HEK293 (cell line): ENCODE results near the gene TMPRSS6.

ENCODE experiments used
- CTCF ChIA-PET: fragments of 350-600 bp; formaldehyde crosslinking; extraction: SDS; loops from one replicate; lab custom pipeline; 2021; ENCODE audit warnings: antibody characterized with exemption; lab: Yijun Ruan, JAX
- POLR2A ChIA-PET: fragments of 300-600 bp; formaldehyde crosslinking; extraction: SDS; loops from one replicate; lab custom pipeline; 2020; ENCODE audit warnings: antibody characterized with exemption, inconsistent platforms; lab: Yijun Ruan, JAX
- H3K27ac ChIP-seq: fragments of 200-500 bp; sonication (Bioruptor generic); 2 replicates; pipeline ENCODE4 v1.5.1; 2014; ENCODE audit warnings: low read depth, low read length, control low read depth, inconsistent platforms; ENCODE audit errors: extremely low read depth
- H3K36me3 ChIP-seq, 2 experiments: fragments of 200-500 bp in 1 of 2; sonication (Bioruptor generic) in 1 of 2; 1 replicate in 1 of 2; 2 replicates in 1 of 2; pipeline ENCODE4 v1.5.1; 2014 to 2017; ENCODE audit warnings: inconsistent platforms in 2 of 2, low read length in 2 of 2; ENCODE audit not compliant: control insufficient read depth in 2 of 2, insufficient read depth in 1 of 2
- H3K4me1 ChIP-seq: fragments of 200-500 bp; sonication (Bioruptor generic); 2 replicates; pipeline ENCODE4 v1.5.1; 2014; ENCODE audit warnings: mild to moderate bottlenecking, low read length, inconsistent platforms; ENCODE audit not compliant: control insufficient read depth, insufficient read depth
- H3K4me3 ChIP-seq: 2 replicates; pipeline ENCODE4 v1.5.1; 2011; ENCODE audit warnings: low read depth, mild to moderate bottlenecking, control low read depth, low read length, moderate library complexity
- H3K9me3 ChIP-seq: fragments of 200-500 bp; sonication (Bioruptor generic); 2 replicates; pipeline ENCODE4 v1.5.1; 2014; ENCODE audit warnings: low read depth, low read length, inconsistent platforms; ENCODE audit not compliant: control insufficient read depth, insufficient read depth
- BCL11A ChIP-seq: fragments of 450-650 bp; formaldehyde crosslinking; IDR thresholded peaks from 2 replicates; pipeline ENCODE4 v1.5.1; 2016; ENCODE audit warnings: low read depth, missing biosample characterization, missing genetic modification characterization
- FEZF1 ChIP-seq: fragments of 450-650 bp; formaldehyde crosslinking; IDR thresholded peaks from 2 replicates; pipeline ENCODE4 v1.5.1; 2016; ENCODE audit warnings: missing biosample characterization, missing genetic modification characterization
- GFI1B ChIP-seq: fragments of 450-650 bp; formaldehyde crosslinking; IDR thresholded peaks from 2 replicates; pipeline ENCODE4 v1.5.1; 2016; ENCODE audit warnings: missing biosample characterization, missing genetic modification characterization
- REST ChIP-seq: fragments of 450-650 bp; formaldehyde crosslinking; IDR thresholded peaks from 2 replicates; pipeline ENCODE4 v1.5.1; 2016; ENCODE audit warnings: missing biosample characterization, missing genetic modification characterization
- SCRT1 ChIP-seq: fragments of 450-650 bp; formaldehyde crosslinking; IDR thresholded peaks from 2 replicates; pipeline ENCODE4 v1.5.1; 2016; ENCODE audit warnings: missing biosample characterization, missing genetic modification characterization, borderline replicate concordance
- SP2 ChIP-seq: fragments of 450-650 bp; formaldehyde crosslinking; IDR thresholded peaks from 2 replicates; pipeline ENCODE4 v1.5.1; 2016; ENCODE audit warnings: missing biosample characterization, missing genetic modification characterization
- TSHZ1 ChIP-seq: fragments of 450-650 bp; formaldehyde crosslinking; IDR thresholded peaks from 2 replicates; pipeline ENCODE4 v1.5.1; 2016; ENCODE audit warnings: missing biosample characterization, missing genetic modification characterization, borderline replicate concordance
- ZBTB1 ChIP-seq: fragments of 450-650 bp; formaldehyde crosslinking; IDR thresholded peaks from 2 replicates; pipeline ENCODE4 v1.5.1; 2016; ENCODE audit warnings: missing biosample characterization, missing genetic modification characterization
- ZEB2 ChIP-seq: fragments of 450-650 bp; formaldehyde crosslinking; IDR thresholded peaks from 2 replicates; pipeline ENCODE4 v1.5.1; 2016; ENCODE audit warnings: missing biosample characterization, missing genetic modification characterization
- ZFP69B ChIP-seq: fragments of 450-650 bp; formaldehyde crosslinking; IDR thresholded peaks from 2 replicates; pipeline ENCODE4 v1.5.1; 2016; ENCODE audit warnings: missing biosample characterization, missing genetic modification characterization
- ZNF175 ChIP-seq: fragments of 450-650 bp; formaldehyde crosslinking; IDR thresholded peaks from 2 replicates; pipeline ENCODE4 v1.5.1; 2016; ENCODE audit warnings: missing biosample characterization, missing genetic modification characterization
- ZNF202 ChIP-seq: fragments of 450-650 bp; formaldehyde crosslinking; IDR thresholded peaks from 2 replicates; pipeline ENCODE4 v1.5.1; 2016; ENCODE audit warnings: missing biosample characterization, missing genetic modification characterization, borderline replicate concordance
- ZNF311 ChIP-seq: fragments of 450-650 bp; formaldehyde crosslinking; IDR thresholded peaks from 2 replicates; pipeline ENCODE4 v1.5.1; 2017; ENCODE audit warnings: missing biosample characterization, missing genetic modification characterization, borderline replicate concordance
- ZNF341 ChIP-seq: fragments of 450-650 bp; formaldehyde crosslinking; IDR thresholded peaks from 2 replicates; pipeline ENCODE4; 2016; ENCODE audit warnings: low read depth, missing biosample characterization, missing genetic modification characterization
- ZNF416 ChIP-seq: fragments of 450-650 bp; formaldehyde crosslinking; IDR thresholded peaks from 2 replicates; pipeline ENCODE4 v1.5.1; 2016; ENCODE audit warnings: missing biosample characterization, missing genetic modification characterization
- ZNF501 ChIP-seq: fragments of 450-650 bp; formaldehyde crosslinking; IDR thresholded peaks from 2 replicates; pipeline ENCODE4 v1.5.1; 2016; ENCODE audit warnings: missing biosample characterization, missing genetic modification characterization
- ZNF510 ChIP-seq: fragments of 450-650 bp; formaldehyde crosslinking; IDR thresholded peaks from 2 replicates; pipeline ENCODE4 v1.5.1; 2018; ENCODE audit warnings: mild to moderate bottlenecking, missing genetic modification characterization, missing biosample characterization; ENCODE audit not compliant: insufficient replicate concordance
- ZNF514 ChIP-seq: fragments of 450-650 bp; formaldehyde crosslinking; IDR thresholded peaks from 2 replicates; pipeline ENCODE4 v1.5.1; 2016; ENCODE audit warnings: missing biosample characterization, missing genetic modification characterization
- ZNF544 ChIP-seq: fragments of 450-650 bp; formaldehyde crosslinking; IDR thresholded peaks from 2 replicates; pipeline ENCODE4 v1.5.0; 2017; ENCODE audit warnings: missing biosample characterization, missing genetic modification characterization
- ZNF76 ChIP-seq: fragments of 450-650 bp; formaldehyde crosslinking; IDR thresholded peaks from 2 replicates; pipeline ENCODE4; 2016; ENCODE audit warnings: low read depth, missing biosample characterization, missing genetic modification characterization, borderline replicate concordance
- ZSCAN16 ChIP-seq: fragments of 450-650 bp; formaldehyde crosslinking; IDR thresholded peaks from 2 replicates; pipeline ENCODE4 v1.5.1; 2016; ENCODE audit warnings: missing biosample characterization, missing genetic modification characterization
- TF ChIP-seq, protein P1 (sequence below): fragments of 450-650 bp; formaldehyde crosslinking; IDR thresholded peaks from 2 replicates; pipeline ENCODE4 v1.5.1; 2016; ENCODE audit warnings: missing biosample characterization, missing genetic modification characterization

Gene TMPRSS6

DNA sequence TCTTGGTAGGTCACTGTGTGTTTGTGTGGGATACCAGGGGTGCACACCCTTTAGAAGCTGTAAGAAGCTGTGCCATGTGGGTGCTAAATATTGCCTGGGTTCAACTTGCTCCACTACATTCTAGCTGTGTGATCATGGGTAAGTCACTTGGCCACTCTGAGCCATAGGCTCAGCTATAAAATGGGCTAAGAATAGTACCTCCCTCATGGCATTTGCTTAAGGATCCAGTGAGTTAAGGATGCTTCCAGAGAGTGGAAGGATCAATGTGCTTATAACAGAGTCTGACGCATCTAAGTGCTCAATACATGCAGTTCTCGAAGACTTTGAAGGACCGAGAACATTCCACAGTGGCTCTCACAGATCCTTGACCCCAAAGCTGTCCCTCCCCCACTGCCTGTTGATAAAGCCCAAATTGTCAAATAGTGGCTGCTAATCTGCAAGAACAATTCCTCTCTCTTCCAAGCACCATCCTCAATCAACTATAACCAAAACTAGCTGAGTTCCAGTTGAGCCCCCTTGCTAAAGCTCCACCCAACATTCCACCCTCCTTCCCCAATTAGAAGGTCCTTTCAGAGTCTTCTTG, 13.2 kb upstream of the TMPRSS6 start:
- no peaks in the 10 kb centered on the region for H3K36me3 ChIP-seq
- TF ChIP-seq ZBTB1 (tag by site-specific recombination) (no peak), ZNF341 (tag by site-specific recombination) (no peak), FEZF1 (no peak), ZNF514 (tag by site-specific recombination) (no peak), ZSCAN16 (tag by site-specific recombination) (no peak), ZNF202 (tag by site-specific recombination) (no peak), ZNF510 (tag by site-specific recombination) (no peak), TSHZ1 (tag by site-specific recombination) (no peak), ZNF544 (no peak), BCL11A (tag by site-specific recombination) (no peak), ZEB2 (no peak), ZNF501 (no peak), ZNF311 (no peak), ZNF175 (tag by site-specific recombination) (no peak), GFI1B (tag by site-specific recombination) (no peak)
- TF ChIP-seq, all 188 proteins: peak for 0
- Histone ChIP-seq H3K9me3 (no peaks in the 10 kb centered on the region), H3K27ac (no peak overlapping the region), H3K4me3 (no peak overlapping the region), H3K4me1 (no peaks in the 10 kb centered on the region)
- ChIA-PET CTCF (interaction anchor here (0.7 to 1.5 kb wide), 4 partner anchors 9 to 267 kb away, joined by 3 to 9 read pairs (median 4); no protein-coding TSS in a partner anchor), POLR2A (interaction anchor here (0.6 kb wide), 1 partner anchor 50 kb away, joined by 5 read pairs; no protein-coding TSS in a partner anchor)

- TF ChIP-seq SCRT1 (tag by site-specific recombination) (no peak), ZNF341 (tag by site-specific recombination) (0 out of 2 replicates have a peak, but pooled peaks have one; percentile 18)
- Histone ChIP-seq H3K36me3 (no peaks in the 10 kb centered on the region), H3K4me1 (no peaks in the 10 kb centered on the region), H3K27ac (no peak overlapping the region), H3K9me3 (no peaks in the 10 kb centered on the region), H3K4me3 (no peak overlapping the region)
- ChIA-PET POLR2A (interaction anchor here (0.6 kb wide), 2 partner anchors 33 to 50 kb away, joined by 5 read pairs; no protein-coding TSS in a partner anchor), CTCF (interaction anchor here (0.6 to 1.5 kb wide), 7 partner anchors 9 to 266 kb away, joined by 3 to 9 read pairs (median 4); no protein-coding TSS in a partner anchor)
Measured at GRCh38 chr22:37121887-37122591, 12.5 kb upstream of the TMPRSS6 start.

DNA sequence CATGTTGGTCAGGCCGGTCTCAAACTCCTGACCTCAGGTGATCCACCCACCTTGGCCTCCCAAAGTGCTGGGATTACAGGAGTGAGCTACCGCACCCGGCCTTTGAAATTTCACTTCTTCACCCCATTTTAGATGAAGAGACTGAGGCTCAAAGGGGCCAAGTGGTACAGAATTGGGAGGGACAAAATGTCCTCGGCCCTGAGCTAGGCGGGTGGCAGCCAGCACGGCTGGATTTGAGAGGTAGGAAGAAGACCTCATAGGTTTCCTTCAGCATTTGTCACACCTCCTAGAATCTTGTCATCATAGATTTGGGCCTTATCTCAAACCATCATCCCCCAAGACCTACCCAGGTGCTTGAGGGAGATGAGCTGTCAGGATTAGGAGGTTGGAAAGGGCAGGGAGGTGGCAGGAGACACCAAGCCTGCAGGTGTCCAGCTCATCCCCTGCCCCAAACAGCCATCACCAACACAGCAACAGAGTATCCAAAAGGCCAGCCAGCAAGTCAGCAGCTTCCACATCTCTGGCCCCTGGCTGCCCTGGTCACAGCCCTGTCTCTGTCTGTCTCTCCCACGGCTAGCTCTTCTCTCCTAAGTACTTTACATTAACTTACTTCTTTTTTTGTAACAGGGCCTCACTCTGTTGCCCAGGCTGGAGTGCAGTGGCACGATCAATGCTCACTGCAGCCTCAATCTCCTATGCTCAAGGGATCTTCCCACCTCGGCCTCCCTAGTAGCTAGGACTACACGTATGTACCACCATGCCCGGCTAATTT, 11.2 kb upstream of the TMPRSS6 start:
- H3K4me1 ChIP-seq = no peaks in the 10 kb centered on the region
- CTCF ChIA-PET = interaction anchor here (0.6 to 1.1 kb wide), 5 partner anchors 41 to 577 kb away, joined by 3 to 5 read pairs (median 3); no protein-coding TSS in a partner anchor
- TF ChIP-seq, protein P1, sequence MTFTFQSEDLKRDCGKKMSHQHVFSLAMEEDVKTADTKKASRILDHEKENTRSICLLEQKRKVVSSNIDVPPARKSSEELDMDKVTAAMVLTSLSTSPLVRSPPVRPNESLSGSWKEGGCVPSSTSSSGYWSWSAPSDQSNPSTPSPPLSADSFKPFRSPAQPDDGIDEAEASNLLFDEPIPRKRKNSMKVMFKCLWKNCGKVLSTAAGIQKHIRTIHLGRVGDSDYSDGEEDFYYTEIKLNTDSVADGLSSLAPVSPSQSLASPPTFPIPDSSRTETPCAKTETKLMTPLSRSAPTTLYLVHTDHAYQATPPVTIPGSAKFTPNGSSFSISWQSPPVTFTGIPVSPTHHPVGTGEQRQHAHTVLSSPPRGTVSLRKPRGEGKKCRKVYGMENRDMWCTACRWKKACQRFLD (tag by site-specific recombination) = no peak
- TF ChIP-seq ZNF416 (tag by site-specific recombination) = no peak
- TF ChIP-seq ZNF76 (tag by site-specific recombination) = no peak
- TF ChIP-seq ZFP69B = no peak
- TF ChIP-seq SP2 (tag by site-specific recombination) = no peak
- TF ChIP-seq REST (tag by site-specific recombination) = no peak

More for the DNA sequence above, 11.2 kb upstream of the TMPRSS6 start:
- no peaks in the 10 kb centered on the region for H3K9me3 ChIP-seq
- no peaks in the 10 kb centered on the region for H3K36me3 ChIP-seq
- POLR2A ChIA-PET = no interaction called here
- no peak overlapping the region for H3K4me3 ChIP-seq
- H3K27ac ChIP-seq = no peak overlapping the region
